Activated CD4-positive, alpha-beta T cell treated with anti-CD3 and anti-CD28 coated beads for 48 hours (primary cell): Measurements from ENCODE around the gene IL1B.
"Not testable (repeated sequence)": the region's sequence is repeated elsewhere in the genome, so short reads cannot be mapped to it uniquely, and the experiment has no call there.

ENCODE experiments used
- DNase-seq: peaks from one replicate; pipeline ENCODE4 v3.0.0-alpha.2; 2020

The IL1B gene

GRCh38 chr2:112849956-112850355 is 13.4 kb upstream of the IL1B start:
- DNase-seq, result no peak

GRCh38 chr2:112848833-112849232 is 12.3 kb upstream of the IL1B start:
- no peak for DNase-seq

- no peak for DNase-seq
Measured at GRCh38 chr2:112846031-112846430, 9.5 kb upstream of the IL1B start.

- no peak for DNase-seq
Measured at GRCh38 chr2:112843836-112844235, 7.3 kb upstream of the IL1B start.

GRCh38 chr2:112843288-112843687 is 6.7 kb upstream of the IL1B start:
- no peak for DNase-seq

GRCh38 chr2:112841295-112842044 is 4.9 kb upstream of the IL1B start:
- DNase-seq, result no peak

GRCh38 chr2:112840068-112840445 is 3.5 kb upstream of the IL1B start:
- no peak for DNase-seq

GRCh38 chr2:112839407-112840067 is 3.0 kb upstream of the IL1B start:
- no peak for DNase-seq

- no peak for DNase-seq
Measured at GRCh38 chr2:112836163-112836560, 417 bp downstream of the IL1B start.

- DNase-seq, result no peak
Measured at GRCh38 chr2:112835536-112836162, 930 bp downstream of the IL1B start.

GRCh38 chr2:112835061-112835501 is 1.5 kb downstream of the IL1B start:
- DNase-seq, result no peak

- no peak for DNase-seq
Measured at GRCh38 chr2:112834396-112835037, 2.1 kb downstream of the IL1B start.

- DNase-seq, result no peak
Measured at GRCh38 chr2:112833976-112834375, 2.6 kb downstream of the IL1B start.

- not testable (repeated sequence) for DNase-seq
Measured at GRCh38 chr2:112833639-112833931, 3.0 kb downstream of the IL1B start.

GRCh38 chr2:112832841-112833638 is 3.5 kb downstream of the IL1B start:
- DNase-seq, result no peak

- no peak for DNase-seq
Measured at GRCh38 chr2:112831946-112832840, 4.4 kb downstream of the IL1B start.

- DNase-seq, result no peak
Measured at GRCh38 chr2:112831513-112831845, 5.1 kb downstream of the IL1B start.

- DNase-seq, result no peak
Measured at GRCh38 chr2:112830682-112831512, 5.7 kb downstream of the IL1B start.

GRCh38 chr2:112829961-112830681 is 6.5 kb downstream of the IL1B start:
- no peak for DNase-seq
